NCI-H1930 (cell line): ENCODE measurements around the gene SEC61G.

Experiments
- DNase-seq, 2 experiments: peaks; one replicate each; lab custom pipeline; 2025; lab: John Stamatoyannopoulos, UW

The SEC61G gene

DNA sequence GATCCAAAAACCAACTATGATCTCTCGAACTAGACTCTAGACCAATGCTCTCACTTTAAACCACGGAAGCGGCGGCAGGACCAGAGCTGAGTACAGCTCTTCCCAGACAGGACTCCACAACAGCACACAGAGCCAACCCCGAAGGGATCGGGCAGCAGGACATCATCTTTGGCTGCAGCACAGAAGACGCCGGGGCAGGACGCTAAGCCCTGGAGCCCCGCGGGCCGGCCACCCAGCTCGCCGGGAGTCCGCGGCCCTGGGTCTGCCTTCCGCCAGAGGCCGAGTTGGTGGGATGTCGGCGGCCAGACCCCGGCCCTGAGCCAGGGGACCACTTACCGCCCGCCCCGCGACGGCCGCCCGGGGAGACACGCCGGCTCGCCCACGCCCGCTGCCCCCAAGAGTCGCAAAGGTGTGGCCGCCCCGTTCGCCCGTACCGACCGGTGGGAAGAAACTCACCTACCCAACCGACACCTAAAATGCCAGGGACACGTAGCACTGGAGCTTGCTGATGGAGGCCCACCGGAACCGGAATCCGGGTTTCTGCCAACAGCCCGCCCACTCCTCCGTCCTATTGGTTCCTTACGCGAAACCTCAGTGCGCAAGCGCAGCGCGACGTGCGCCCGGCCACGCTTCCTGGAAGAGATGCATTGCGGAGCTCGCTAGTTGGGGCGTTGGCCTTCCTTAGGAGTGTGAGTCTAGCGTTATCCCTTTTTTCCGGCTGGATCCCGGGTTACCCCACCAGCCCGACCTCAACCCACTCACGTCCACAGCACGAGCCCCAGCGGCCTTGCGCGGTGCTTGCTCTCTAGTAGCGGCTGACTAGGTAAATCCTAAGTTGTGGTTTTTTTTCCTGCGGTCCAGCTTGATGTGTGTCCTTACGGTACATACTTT lies at the start of gene SEC61G:
SEC61G (minus strand) TSS at position 510 of the 891 bp plus-strand sequence. CDS start 1,623 bp downstream, outside the sequence.
- peak; percentile 92 to 96 for DNase-seq

GRCh38 chr7:54802841-54803240 lies 43.8 kb upstream of the SEC61G start:
- no peak for DNase-seq

GRCh38 chr7:54802114-54802513 lies 43.1 kb upstream of the SEC61G start:
- DNase-seq = no peak

DNA sequence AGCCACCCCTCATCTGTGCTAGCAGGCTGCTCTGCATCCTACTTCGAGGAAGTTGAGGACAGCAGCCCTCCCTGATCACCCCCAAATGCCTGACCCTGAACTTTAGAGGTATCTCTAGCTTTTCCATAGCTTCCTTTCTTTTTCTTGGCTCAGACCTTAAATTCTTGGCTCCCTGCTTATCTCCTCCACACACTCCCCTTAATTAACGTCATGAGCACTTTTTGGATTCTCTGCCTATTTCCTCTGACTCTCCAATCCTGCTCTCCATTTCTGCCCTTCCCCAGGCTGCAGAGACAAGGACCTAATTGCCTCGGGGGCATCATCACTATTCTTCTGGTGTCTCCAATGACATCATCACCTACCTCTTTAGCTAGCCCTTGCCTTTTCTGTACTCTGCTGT lies 40.8 kb upstream of the SEC61G start:
- no peak for DNase-seq

GRCh38 chr7:54798530-54798929 lies 39.5 kb upstream of the SEC61G start:
- DNase-seq = no peak

GRCh38 chr7:54796853-54797252 lies 37.8 kb upstream of the SEC61G start:
- DNase-seq = no peak

DNA sequence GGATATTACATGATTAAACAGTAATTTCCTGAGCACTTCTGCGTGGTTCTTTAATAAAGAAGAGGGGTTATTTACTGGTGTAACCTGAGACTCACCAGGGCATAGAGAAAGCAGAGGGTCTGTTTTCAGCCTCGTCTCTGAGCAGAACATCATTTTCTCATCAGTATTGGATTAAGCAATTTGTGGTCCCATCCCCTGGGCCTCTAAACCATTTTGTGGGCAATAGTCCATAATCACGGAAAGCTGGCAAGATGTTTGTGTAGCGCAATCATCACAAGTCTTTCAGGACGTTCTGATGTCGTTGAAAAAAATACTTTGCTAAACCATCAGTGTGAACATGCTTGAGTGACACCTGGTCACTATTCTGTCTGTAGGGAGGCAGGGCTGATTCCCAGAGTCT lies 37.1 kb upstream of the SEC61G start:
- peak in 1 of 2 experiments; percentile 53 for DNase-seq

DNA sequence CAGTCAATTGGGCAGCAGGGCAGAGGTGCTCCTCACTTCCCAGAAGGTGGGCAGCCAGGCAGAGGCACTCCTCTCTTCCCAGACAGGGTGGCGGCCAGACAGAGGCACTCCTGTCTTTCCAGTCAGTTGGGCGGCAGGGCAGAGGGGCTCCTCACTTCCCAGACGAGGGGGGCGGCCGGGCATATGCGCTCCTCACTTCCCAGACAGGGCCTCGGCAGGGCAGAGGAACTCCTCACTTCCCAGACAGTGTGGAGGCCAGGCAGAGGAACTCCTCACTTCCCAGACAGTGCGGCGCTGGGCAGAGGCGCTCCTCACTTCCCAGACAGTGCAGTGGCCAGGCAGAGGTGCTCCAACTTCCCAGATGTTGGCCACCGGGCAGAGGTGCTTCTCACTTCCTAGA lies 33.4 kb upstream of the SEC61G start:
- no peak for DNase-seq

DNA sequence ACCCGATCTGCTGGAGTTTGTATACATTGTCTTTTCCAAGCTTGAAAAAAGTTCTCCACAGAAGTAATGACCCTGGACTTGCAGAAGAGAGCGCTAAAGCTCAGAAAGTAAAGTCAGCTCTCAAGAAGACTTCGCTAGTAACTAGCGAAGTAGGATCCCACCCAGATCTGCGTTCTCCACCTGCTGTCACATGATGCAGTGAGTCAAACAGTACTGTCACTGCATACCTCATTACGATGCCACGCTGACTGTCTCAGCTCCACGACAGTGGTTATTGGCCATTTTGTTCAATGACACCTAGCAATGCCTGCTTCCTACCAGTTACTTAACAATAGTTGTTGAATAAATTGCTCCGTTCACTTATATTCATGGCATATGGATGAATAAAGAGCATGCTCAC lies 29.7 kb upstream of the SEC61G start:
- DNase-seq = peak; percentile 41 to 43

DNA sequence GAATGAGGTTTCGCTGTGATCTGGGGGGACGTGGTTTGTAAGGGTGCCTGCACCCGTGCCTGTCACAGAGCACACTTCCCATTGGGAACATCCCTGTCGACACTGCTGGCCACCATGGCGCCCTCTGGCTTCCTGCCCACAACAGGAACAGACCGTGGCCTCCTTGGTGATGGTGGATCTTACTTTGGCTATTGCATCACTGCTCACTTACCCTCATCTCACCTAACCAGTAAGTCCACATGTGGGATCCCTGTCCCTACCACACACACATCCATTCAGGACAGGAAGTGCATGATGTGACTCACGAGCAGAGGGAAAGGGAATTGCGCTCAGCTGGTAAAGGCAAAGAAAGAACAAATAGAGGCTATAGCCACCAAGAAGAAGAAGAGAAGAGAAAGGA lies 26.2 kb upstream of the SEC61G start:
- no peak for DNase-seq

DNA sequence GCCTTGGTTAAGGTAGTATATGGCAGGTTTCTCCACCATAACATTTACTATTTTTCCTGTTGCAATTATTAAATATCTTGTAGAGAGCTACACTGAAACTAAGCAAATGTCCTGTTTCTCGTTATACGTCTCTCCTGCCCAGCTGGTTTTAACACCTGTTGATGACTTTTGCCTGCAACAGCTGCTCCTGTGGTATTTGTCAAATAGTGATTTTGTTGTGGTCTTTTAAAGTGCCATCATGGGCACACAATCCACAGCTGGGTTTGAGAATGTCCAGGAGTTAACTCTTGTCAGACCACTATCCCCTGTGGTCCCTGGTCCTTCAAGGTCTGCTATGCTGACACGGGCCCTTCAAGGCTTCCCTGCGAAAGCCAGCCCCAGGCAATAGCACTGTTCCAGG lies 24.9 kb upstream of the SEC61G start:
- no peak for DNase-seq

DNA sequence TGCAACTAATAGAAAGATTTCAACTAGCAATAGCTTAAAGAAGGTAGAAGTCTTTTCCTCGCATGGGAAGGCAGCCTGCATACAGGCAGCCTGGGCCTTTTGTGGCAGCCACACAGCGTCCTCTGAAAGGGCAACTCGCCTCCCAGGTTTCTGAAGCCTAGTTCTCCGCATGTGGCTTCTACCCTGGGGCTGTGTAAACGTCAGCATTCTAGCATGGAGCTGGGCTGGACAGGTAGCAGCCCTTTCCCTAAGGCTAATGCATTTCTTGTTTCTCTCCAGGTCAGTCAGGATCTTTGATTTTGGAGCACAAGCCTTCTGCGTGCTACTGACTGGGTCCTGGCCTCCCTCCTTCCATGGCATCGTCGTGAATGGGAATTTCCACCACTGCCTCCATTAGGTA lies 23.8 kb upstream of the SEC61G start:
- no peak for DNase-seq

DNA sequence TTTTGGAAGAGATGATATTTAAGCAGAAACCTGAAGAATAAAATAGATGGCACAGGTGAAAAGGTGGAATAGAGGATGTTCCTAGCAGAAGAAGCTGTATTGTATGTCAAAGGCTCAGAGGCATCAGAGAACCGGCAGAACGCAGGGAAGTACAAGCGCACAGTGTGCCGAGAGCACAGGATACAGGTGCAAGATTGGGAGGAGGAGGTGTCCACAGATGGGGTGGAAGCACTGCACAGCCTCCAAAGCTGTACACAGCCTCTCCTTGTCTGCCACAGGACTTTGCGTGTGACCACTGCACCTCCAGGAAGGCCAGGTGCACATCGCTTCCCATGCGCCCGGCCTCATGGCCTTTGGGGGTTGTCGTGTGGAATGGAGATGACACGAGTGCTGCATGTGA lies 23.3 kb upstream of the SEC61G start:
- DNase-seq = no peak

DNA sequence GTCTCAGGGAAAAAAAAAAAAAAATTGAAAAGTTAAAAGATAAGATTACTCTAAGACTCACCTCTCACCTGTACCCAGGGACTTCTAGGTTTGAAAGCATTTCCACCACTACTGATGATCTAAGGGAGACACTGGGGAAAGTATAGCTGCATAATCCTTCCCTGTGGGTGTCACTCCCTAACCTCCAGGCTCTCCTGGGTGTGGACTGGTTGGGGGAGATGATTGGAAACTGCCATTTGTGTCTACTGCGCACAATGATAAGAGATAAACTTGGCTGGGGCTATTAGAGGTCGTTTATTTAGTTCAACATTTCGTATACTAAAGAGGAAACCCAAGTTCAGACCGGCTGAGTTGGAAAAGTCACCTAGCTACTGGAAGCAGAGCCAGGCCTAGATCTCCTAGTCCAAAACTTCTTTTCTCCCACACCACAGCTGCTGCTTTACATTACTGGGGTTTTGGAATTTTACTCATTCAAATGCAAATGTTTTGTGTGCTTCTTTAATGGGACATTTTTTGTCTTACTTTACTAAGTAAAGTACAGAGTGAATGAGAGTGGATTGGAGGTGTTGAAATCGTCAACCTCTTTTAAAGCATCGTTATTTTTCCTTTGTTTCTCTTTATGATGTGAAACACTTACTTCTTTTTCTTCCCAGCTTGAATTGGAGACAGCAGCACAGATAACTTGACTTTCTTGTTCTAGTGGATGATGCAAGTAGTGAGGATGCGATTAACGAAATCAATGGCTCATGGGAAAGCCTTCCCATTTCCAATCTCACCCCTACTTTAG lies 22.3 kb upstream of the SEC61G start:
- DNase-seq = no peak

DNA sequence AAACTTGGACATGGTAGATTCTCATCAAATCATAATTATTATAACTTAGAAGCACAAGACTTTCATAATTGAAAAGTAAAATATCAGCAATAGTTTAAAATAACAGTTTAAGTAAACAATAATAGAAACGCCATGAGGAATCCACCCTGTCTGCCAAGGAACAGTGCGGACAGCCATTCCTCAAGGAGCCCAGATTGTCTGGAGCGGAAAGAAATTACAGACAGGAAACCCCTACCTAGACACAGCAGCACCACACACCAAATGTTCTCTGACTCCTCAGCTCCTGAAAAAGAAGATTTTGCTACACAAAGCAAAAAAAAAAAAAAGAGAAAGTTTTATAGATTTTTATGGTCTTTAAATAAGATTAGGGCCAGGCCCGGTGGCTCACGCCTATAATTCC lies 21.5 kb upstream of the SEC61G start:
- DNase-seq = no peak

DNA sequence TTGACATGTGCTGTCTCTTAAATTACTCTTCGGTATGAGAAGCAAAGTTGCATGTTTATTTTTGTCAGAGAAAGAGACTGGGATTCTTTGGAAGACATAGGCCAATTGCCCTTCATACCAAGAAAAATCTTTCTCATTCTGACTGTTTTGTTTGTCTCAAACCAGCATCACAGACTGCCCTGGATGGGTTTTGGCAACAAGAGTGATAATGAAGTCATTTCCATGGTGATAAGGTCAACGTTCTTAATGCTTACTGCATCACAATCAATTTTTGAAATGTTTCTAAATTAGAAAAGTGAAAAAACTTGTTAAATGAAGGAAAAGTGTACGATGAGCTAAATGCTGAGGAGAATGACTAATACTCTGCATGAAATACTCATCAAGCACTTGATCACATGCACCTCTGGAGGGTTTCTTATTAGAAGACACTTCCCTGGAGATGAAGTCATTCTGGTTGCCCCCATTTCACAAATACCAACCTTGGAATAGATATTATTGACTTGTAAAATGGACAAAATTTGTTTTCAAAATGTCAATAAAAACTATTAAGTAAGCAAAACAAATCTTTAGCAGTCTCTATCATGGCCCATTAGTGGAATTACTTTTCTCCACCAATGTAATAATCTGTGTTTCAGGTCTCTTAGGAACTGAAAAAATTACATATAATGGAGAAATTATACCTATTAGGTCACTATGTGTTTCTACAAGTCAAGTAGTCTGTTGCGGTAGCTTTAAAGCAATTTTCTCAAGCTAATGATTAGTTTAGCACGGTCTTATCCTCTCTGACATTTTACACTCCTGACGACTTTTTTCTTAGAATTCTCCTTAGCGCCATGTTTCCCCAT lies 19.9 kb upstream of the SEC61G start:
- DNase-seq = no peak

GRCh38 chr7:54778166-54778565 lies 19.2 kb upstream of the SEC61G start:
- DNase-seq = no peak

GRCh38 chr7:54774785-54775740 lies 16.1 kb upstream of the SEC61G start:
- no peak for DNase-seq

DNA sequence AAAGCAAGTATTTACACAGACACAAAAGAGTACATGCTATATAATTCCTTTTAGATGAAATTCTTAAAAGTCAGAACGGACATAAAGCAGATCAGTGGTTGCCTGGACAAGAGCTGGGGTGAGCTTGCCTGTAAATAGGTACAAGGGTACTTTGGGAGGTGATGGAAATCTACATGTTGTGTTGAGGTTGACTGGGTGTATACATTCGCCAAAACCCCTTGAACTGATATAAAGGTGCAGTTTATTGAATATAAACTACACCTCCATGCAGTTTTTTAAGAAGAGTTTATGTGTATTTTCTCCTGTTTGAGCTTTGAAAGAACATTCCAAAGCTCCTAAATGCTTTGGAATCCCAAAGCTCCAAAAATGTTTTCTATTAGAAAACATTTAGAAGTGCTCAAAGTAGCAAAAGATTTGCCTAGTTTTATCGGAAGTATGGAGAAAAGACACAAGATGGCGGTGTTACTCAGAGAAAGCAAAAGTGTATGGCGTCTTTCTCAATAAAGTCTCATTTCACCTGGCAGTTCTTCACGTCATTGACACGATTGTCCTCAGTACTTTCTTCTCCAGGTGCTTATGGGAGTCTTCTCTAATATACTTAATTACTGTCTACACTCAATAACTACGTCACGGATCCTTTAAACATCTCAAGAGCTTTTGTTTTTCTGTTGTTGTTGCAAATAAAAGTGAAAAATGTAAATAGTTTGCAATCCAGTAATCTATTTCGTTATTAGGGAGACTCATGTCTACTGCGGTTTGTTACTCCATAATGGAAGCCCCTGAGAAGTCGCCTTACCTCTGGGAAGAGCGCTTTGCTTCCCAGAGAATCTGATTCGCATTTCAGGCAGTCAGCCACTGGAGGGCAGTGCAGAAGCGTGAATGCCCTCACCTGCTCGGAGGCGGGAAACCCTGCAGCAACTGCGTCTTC lies 14.7 kb upstream of the SEC61G start:
- DNase-seq = peak; percentile 83 to 85

GRCh38 chr7:54769203-54769602 lies 10.2 kb upstream of the SEC61G start:
- DNase-seq = no peak
